KMS-11 (cell line): ENCODE results near the gene HSD17B4.
A peak's percentile ranks its signal among the peaks of the same experiment; 100 is the strongest.

ENCODE experiments used
- H2AFZ ChIP-seq: fragments of 200-600 bp; sonication (generic); 2 replicates; pipeline ENCODE4 v1.6.1; 2016; ENCODE audit warnings: antibody characterized with exemption, mixed run types, low read depth
- H3K27ac ChIP-seq: fragments of 200-600 bp; sonication (generic); 2 replicates; pipeline ENCODE4 v1.6.1; 2016; ENCODE audit warnings: mild to moderate bottlenecking, mixed run types
- H3K27me3 ChIP-seq: fragments of 200-600 bp; sonication (generic); 2 replicates; pipeline ENCODE4 v1.6.1; 2017; ENCODE audit warnings: mild to moderate bottlenecking, low read depth, mixed run types, moderate library complexity; ENCODE audit not compliant: insufficient read depth
- H3K36me3 ChIP-seq: fragments of 200-600 bp; sonication (generic); 2 replicates; pipeline ENCODE4 v1.6.1; 2017; ENCODE audit warnings: mild to moderate bottlenecking, mixed run types; ENCODE audit not compliant: insufficient read depth
- H3K4me1 ChIP-seq: fragments of 200-600 bp; sonication (generic); 2 replicates; pipeline ENCODE4 v1.6.1; 2016; ENCODE audit warnings: mild to moderate bottlenecking, low read depth, mixed run types; ENCODE audit not compliant: poor library complexity, severe bottlenecking
- H3K4me2 ChIP-seq: fragments of 200-600 bp; sonication (generic); 2 replicates; pipeline ENCODE4 v1.7.0; 2016; ENCODE audit warnings: mild to moderate bottlenecking, mixed run types
- H3K4me3 ChIP-seq: fragments of 200-600 bp; sonication (generic); IDR thresholded peaks from 2 replicates; pipeline ENCODE4 v1.6.1; 2017; ENCODE audit warnings: low read depth, low read length, mixed read lengths; ENCODE audit not compliant: insufficient read depth
- H3K79me2 ChIP-seq: fragments of 200-600 bp; sonication (generic); 2 replicates; pipeline ENCODE4 v1.6.1; 2016; ENCODE audit warnings: low read depth, mixed run types; ENCODE audit not compliant: insufficient read depth
- H3K9ac ChIP-seq: fragments of 200-600 bp; sonication (generic); 2 replicates; pipeline ENCODE4 v1.6.1; 2016; ENCODE audit warnings: mild to moderate bottlenecking, mixed run types
- H4K20me1 ChIP-seq: fragments of 200-600 bp; sonication (generic); 2 replicates; pipeline ENCODE4 v1.6.1; 2016; ENCODE audit warnings: mild to moderate bottlenecking, mixed run types; ENCODE audit not compliant: insufficient read depth
- CTCF ChIP-seq: fragments of 200-600 bp; sonication (generic); conservative IDR thresholded peaks from 2 replicates; pipeline ENCODE4 v1.6.1; 2017; ENCODE audit warnings: low read depth, mild to moderate bottlenecking, antibody characterized with exemption, low read length, moderate library complexity, mixed read lengths

The HSD17B4 gene

DNA sequence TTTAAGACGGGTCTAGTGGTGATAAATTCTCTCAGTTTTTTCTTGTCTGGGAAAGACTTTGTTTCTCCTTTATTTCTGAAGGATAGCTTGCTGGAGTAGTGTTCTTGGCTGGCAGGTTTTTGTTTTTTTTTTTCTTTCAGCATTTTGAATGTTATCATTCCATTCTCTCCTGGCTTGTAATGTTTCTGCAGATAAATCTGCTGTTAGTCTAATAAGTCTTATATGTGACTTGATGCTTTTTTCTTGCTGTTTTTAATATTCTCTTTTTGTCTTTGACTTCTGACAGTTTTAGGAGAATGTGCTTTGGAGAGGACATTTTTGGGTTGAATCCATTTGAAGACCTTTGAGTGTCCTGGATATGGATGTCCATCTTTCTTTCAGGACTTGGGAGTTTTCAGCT, 16.0 kb downstream of the HSD17B4 start:
- Histone ChIP-seq H3K4me2 (no peak overlapping the region), H3K36me3 (no peaks in the 10 kb centered on the region), H3K9ac (no peak overlapping the region), H3K79me2 (no peaks in the 10 kb centered on the region), H3K27ac (no peak overlapping the region), H3K4me3 (no peak overlapping the region), H4K20me1 (no peaks in the 10 kb centered on the region), H3K4me1 (peaks cover 7% of the 10 kb centered on the region), H2AFZ (no peak overlapping the region), H3K27me3 (no peaks in the 10 kb centered on the region)
- no peak for TF ChIP-seq CTCF

GRCh38 chr5:119470105-119470763, 17.9 kb downstream of the HSD17B4 start:
- no peak for TF ChIP-seq CTCF
- Histone ChIP-seq H3K36me3 (no peaks in the 10 kb centered on the region), H4K20me1 (no peaks in the 10 kb centered on the region), H3K27ac (no peak overlapping the region), H2AFZ (no peak overlapping the region), H3K4me1 (peaks cover 7% of the 10 kb centered on the region), H3K9ac (no peak overlapping the region), H3K4me2 (no peak overlapping the region), H3K79me2 (no peaks in the 10 kb centered on the region), H3K27me3 (no peaks in the 10 kb centered on the region), H3K4me3 (no peak overlapping the region)

GRCh38 chr5:119470851-119471451, 18.7 kb downstream of the HSD17B4 start:
- H4K20me1 ChIP-seq: no peaks in the 10 kb centered on the region
- H2AFZ ChIP-seq: no peak overlapping the region

GRCh38 chr5:119473241-119473640, 20.9 kb downstream of the HSD17B4 start:
- no peak for TF ChIP-seq CTCF
- H3K27ac ChIP-seq: no peak overlapping the region

More at GRCh38 chr5:119470851-119471451, 18.7 kb downstream of the HSD17B4 start:
- peak; percentile 74 for TF ChIP-seq CTCF
- Histone ChIP-seq H3K4me1 (peaks cover 7% of the 10 kb centered on the region), H3K9ac (no peak overlapping the region), H3K4me2 (no peak overlapping the region), H3K36me3 (no peaks in the 10 kb centered on the region), H3K27me3 (no peaks in the 10 kb centered on the region), H3K27ac (no peak overlapping the region), H3K4me3 (no peak overlapping the region), H3K79me2 (no peaks in the 10 kb centered on the region)

More at GRCh38 chr5:119473241-119473640, 20.9 kb downstream of the HSD17B4 start:
- no peaks in the 10 kb centered on the region for H3K27me3 ChIP-seq
- H3K36me3 ChIP-seq: no peaks in the 10 kb centered on the region
- no peaks in the 10 kb centered on the region for H4K20me1 ChIP-seq
- no peaks in the 10 kb centered on the region for H3K79me2 ChIP-seq
- no peak overlapping the region for H2AFZ ChIP-seq
- H3K4me2 ChIP-seq: no peak overlapping the region
- peaks cover 7% of the 10 kb centered on the region for H3K4me1 ChIP-seq
- no peak overlapping the region for H3K4me3 ChIP-seq
- no peak overlapping the region for H3K9ac ChIP-seq
